ENCODE measurements around the gene OR8D4.
"Not testable (repeated sequence)": the region's sequence is repeated elsewhere in the genome, so short reads cannot be mapped to it uniquely, and the experiment has no call there.

The OR8D4 gene

GRCh38 chr11:123901867-123902266, at the start of gene OR8D4:
TSS of gene OR8D4 (plus strand) at chr11:123902167. CDS start at chr11:123906432, 4,265 bp downstream.
- DNase-seq = no peak

GRCh38 chr11:123852321-123852720, 49.6 kb upstream of the OR8D4 start:
- no peak for DNase-seq

- DNase-seq = no peak
These were observed 48.9 kb upstream of the OR8D4 start for GRCh38 chr11:123853038-123853437.

- no peak for DNase-seq
These were observed 45.5 kb upstream of the OR8D4 start for GRCh38 chr11:123856444-123856843.

GRCh38 chr11:123859731-123860130, 42.2 kb upstream of the OR8D4 start:
- DNase-seq = no peak

GRCh38 chr11:123865293-123865692, 36.7 kb upstream of the OR8D4 start:
- not testable (repeated sequence) for DNase-seq

- not testable (repeated sequence) for DNase-seq
These were observed 34.2 kb upstream of the OR8D4 start for GRCh38 chr11:123867795-123868194.

GRCh38 chr11:123880912-123881311, 21.1 kb upstream of the OR8D4 start:
- no peak for DNase-seq

GRCh38 chr11:123885570-123885969, 16.4 kb upstream of the OR8D4 start, which contains the start of gene TMEM225:
TSS of gene TMEM225 (minus strand) at chr11:123885670. CDS start at chr11:123885425, 245 bp downstream.
- no peak for DNase-seq

GRCh38 chr11:123892031-123892430, 9.9 kb upstream of the OR8D4 start:
- no peak for DNase-seq

GRCh38 chr11:123899792-123900191, 2.2 kb upstream of the OR8D4 start:
- no peak for DNase-seq

GRCh38 chr11:123903932-123904331, 2.0 kb downstream of the OR8D4 start:
- DNase-seq = no peak

- DNase-seq = no peak
These were observed 3.0 kb downstream of the OR8D4 start for GRCh38 chr11:123904932-123905331.

GRCh38 chr11:123905826-123906225, 3.9 kb downstream of the OR8D4 start:
- no peak for DNase-seq

- no peak for DNase-seq
These were observed 19.0 kb downstream of the OR8D4 start for GRCh38 chr11:123920943-123921342.

GRCh38 chr11:123924027-123924426, 22.1 kb downstream of the OR8D4 start:
- DNase-seq = no peak

- no peak for DNase-seq
These were observed 37.4 kb downstream of the OR8D4 start, which contains the start of gene OR4D5 for GRCh38 chr11:123939317-123939716. TSS of gene OR4D5 (plus strand) at chr11:123939617. CDS start at chr11:123939617, 0 bp downstream.

GRCh38 chr11:123942413-123942812, 40.4 kb downstream of the OR8D4 start:
- no peak for DNase-seq

GRCh38 chr11:123943738-123944137, 41.8 kb downstream of the OR8D4 start, which contains the start of gene OR6T1:
TSS of gene OR6T1 (minus strand) at chr11:123943838. CDS start at chr11:123943838, 0 bp downstream.
- no peak for DNase-seq

GRCh38 chr11:123945132-123945531, 43.2 kb downstream of the OR8D4 start:
- no peak for DNase-seq

GRCh38 chr11:123956752-123957151, 54.8 kb downstream of the OR8D4 start:
- no peak for DNase-seq
